HG02981 (cell line): ENCODE data around the gene LPP.

Source experiments
- ATAC-seq: cut with Tn5 transposase; IDR thresholded peaks from one replicate; pipeline ENCODE4 v1.9.1; 2021; ENCODE audit warnings: mild to moderate bottlenecking, moderate library complexity; ENCODE audit not compliant: unreplicated experiment

The LPP gene

GRCh38 chr3:188458756-188459155 lies 304.8 kb downstream of the LPP start:
- no peak for ATAC-seq

GRCh38 chr3:188465311-188465710 lies 311.4 kb downstream of the LPP start:
- ATAC-seq = no peak

- no peak for ATAC-seq
Observed at GRCh38 chr3:188468196-188468595, 314.2 kb downstream of the LPP start.

- ATAC-seq = no peak
Observed at GRCh38 chr3:188468662-188469061, 314.7 kb downstream of the LPP start.

GRCh38 chr3:188469228-188469885 lies 315.4 kb downstream of the LPP start:
- ATAC-seq = no peak

- ATAC-seq = no peak
Observed at GRCh38 chr3:188470508-188471130, 316.7 kb downstream of the LPP start.

- no peak for ATAC-seq
Observed at GRCh38 chr3:188471723-188472122, 317.8 kb downstream of the LPP start.

- no peak for ATAC-seq
Observed at GRCh38 chr3:188472336-188472735, 318.4 kb downstream of the LPP start.

GRCh38 chr3:188473045-188473444 lies 319.1 kb downstream of the LPP start:
- no peak for ATAC-seq

- ATAC-seq = no peak
Observed at GRCh38 chr3:188473591-188474288, 319.8 kb downstream of the LPP start.

- ATAC-seq = no peak
Observed at GRCh38 chr3:188476935-188477334, 323.0 kb downstream of the LPP start.

GRCh38 chr3:188480011-188480410 lies 326.1 kb downstream of the LPP start:
- no peak for ATAC-seq

- no peak for ATAC-seq
Observed at GRCh38 chr3:188482929-188483328, 329.0 kb downstream of the LPP start.

- ATAC-seq = no peak
Observed at GRCh38 chr3:188486126-188486525, 332.2 kb downstream of the LPP start.

- ATAC-seq = no peak
Observed at GRCh38 chr3:188486952-188487351, 333.0 kb downstream of the LPP start.

GRCh38 chr3:188487652-188488051 lies 333.7 kb downstream of the LPP start:
- ATAC-seq = no peak

- ATAC-seq = no peak
Observed at GRCh38 chr3:188488801-188489200, 334.8 kb downstream of the LPP start.

- ATAC-seq = peak; percentile 74
Observed at GRCh38 chr3:188489639-188490405, 335.9 kb downstream of the LPP start.

GRCh38 chr3:188490416-188490815 lies 336.5 kb downstream of the LPP start:
- ATAC-seq = no peak

GRCh38 chr3:188491276-188491687 lies 337.3 kb downstream of the LPP start:
- no peak for ATAC-seq

- ATAC-seq = no peak
Observed at GRCh38 chr3:188496390-188496789, 342.4 kb downstream of the LPP start.
